ENCODE results near the gene SPATA12. TPM values are rescaled to one million over a fixed set of nuclear protein-coding genes. Genes with fewer than 3 reads are reported as not detected.

The SPATA12 gene
- polyA plus RNA-seq, 1 experiment = not detected

- H3K4me3 ChIP-seq (ENCODE audit: low read depth, low read length) = no peak overlapping the region
- H3K36me3 ChIP-seq (ENCODE audit: control insufficient read depth, insufficient read depth, low read length) = no peaks in the 10 kb centered on the region
- peaks cover 7% of the 10 kb centered on the region for H3K27me3 ChIP-seq (ENCODE audit: control insufficient read depth, insufficient read depth, low read length)
- ChIA-PET POLR2A (no interaction called here), CTCF (interaction anchor here (1.8 kb wide), 1 partner anchor 14 kb away, joined by 6 read pairs; no protein-coding TSS in a partner anchor)
- no peak for DNase-seq (ENCODE audit: low read depth)
- TF ChIP-seq CTCF (IDR thresholded peaks at IDR 0.05; ENCODE audit: insufficient read depth, low read depth, low read length) = no peak
Measured at GRCh38 chr3:57085211-57085610, 24.7 kb downstream of the SPATA12 start.

- TF ChIP-seq CTCF (IDR thresholded peaks at IDR 0.05; ENCODE audit: insufficient read depth, low read depth, low read length) = no peak
- POLR2A ChIA-PET = no interaction called here
- DNase-seq (ENCODE audit: low read depth) = no peak
- no peak overlapping the region for H3K4me3 ChIP-seq (ENCODE audit: low read depth, low read length)
- CTCF ChIA-PET = interaction anchor here (0.6 kb wide), 1 partner anchor 27 kb away, joined by 3 read pairs; no protein-coding TSS in a partner anchor
- H3K36me3 ChIP-seq (ENCODE audit: control insufficient read depth, insufficient read depth, low read length) = no peaks in the 10 kb centered on the region
- peaks cover 8% of the 10 kb centered on the region for H3K27me3 ChIP-seq (ENCODE audit: control insufficient read depth, insufficient read depth, low read length)
Measured at GRCh38 chr3:57086201-57086600, 25.7 kb downstream of the SPATA12 start.

- ChIA-PET POLR2A (no interaction called here), CTCF (interaction anchor here (0.8 to 1.1 kb wide), 3 partner anchors 8 to 14 kb away, joined by 3 read pairs; no protein-coding TSS in a partner anchor)
- TF ChIP-seq CTCF (IDR thresholded peaks at IDR 0.05; ENCODE audit: insufficient read depth, low read depth, low read length) = no peak
Measured at GRCh38 chr3:57087361-57088092, 27.1 kb downstream of the SPATA12 start.

GRCh38 chr3:57088503-57088902, 28.0 kb downstream of the SPATA12 start:
- DNase-seq (ENCODE audit: low read depth) = no peak
- no peaks in the 10 kb centered on the region for H3K36me3 ChIP-seq (ENCODE audit: control insufficient read depth, insufficient read depth, low read length)
- peaks cover 8% of the 10 kb centered on the region for H3K27me3 ChIP-seq (ENCODE audit: control insufficient read depth, insufficient read depth, low read length)
- POLR2A ChIA-PET = no interaction called here
- CTCF ChIA-PET = interaction anchor here (1.0 kb wide), 1 partner anchor 11 kb away, joined by 3 read pairs; no protein-coding TSS in a partner anchor
- no peak for TF ChIP-seq CTCF (IDR thresholded peaks at IDR 0.05; ENCODE audit: insufficient read depth, low read depth, low read length)
- H3K4me3 ChIP-seq (ENCODE audit: low read depth, low read length) = no peak overlapping the region

More at GRCh38 chr3:57087361-57088092, 27.1 kb downstream of the SPATA12 start:
- no peak for DNase-seq (ENCODE audit: low read depth)
- peaks cover 8% of the 10 kb centered on the region for H3K27me3 ChIP-seq (ENCODE audit: control insufficient read depth, insufficient read depth, low read length)
- no peaks in the 10 kb centered on the region for H3K36me3 ChIP-seq (ENCODE audit: control insufficient read depth, insufficient read depth, low read length)
- H3K4me3 ChIP-seq (ENCODE audit: low read depth, low read length) = no peak overlapping the region

GRCh38 chr3:57089043-57089442, 28.6 kb downstream of the SPATA12 start:
- TF ChIP-seq CTCF (IDR thresholded peaks at IDR 0.05; ENCODE audit: insufficient read depth, low read depth, low read length) = no peak
- Histone ChIP-seq H3K36me3 (ENCODE audit: control insufficient read depth, insufficient read depth, low read length) (no peaks in the 10 kb centered on the region), H3K27me3 (ENCODE audit: control insufficient read depth, insufficient read depth, low read length) (peaks cover 8% of the 10 kb centered on the region), H3K4me3 (ENCODE audit: low read depth, low read length) (no peak overlapping the region)
- no peak for DNase-seq (ENCODE audit: low read depth)
- POLR2A ChIA-PET = no interaction called here
- CTCF ChIA-PET = interaction anchor here (1.1 kb wide), 1 partner anchor 54 kb away, joined by 3 read pairs; no protein-coding TSS in a partner anchor

Measured in BJ (cell line).